Coronary artery (tissue), 2 donors: ENCODE data around the gene KATNB1.
"Not testable (repeated sequence)": the region's sequence is repeated elsewhere in the genome, so short reads cannot be mapped to it uniquely, and the experiment has no call there.

Source experiments
- DNase-seq: peaks from one replicate; pipeline ENCODE4 v3.0.0-alpha.2; 2017; ENCODE audit warnings: low spot score
- H3K27ac ChIP-seq, 2 donors: fragments of 200-600 bp; sonication (generic); one replicate each; pipeline ENCODE4 v1.5.1; 2016 to 2019
- H3K4me3 ChIP-seq: fragments of 200-600 bp; sonication (generic); 2 replicates; pipeline ENCODE4 v1.5.1; 2016; ENCODE audit warnings: mild to moderate bottlenecking, moderate library complexity
- CTCF ChIP-seq: fragments of 200-600 bp; sonication (generic); IDR thresholded peaks from one replicate; pipeline ENCODE4 v1.5.1; 2019; ENCODE audit warnings: antibody characterized with exemption

KATNB1 gene

GRCh38 chr16:57788951-57789350 is 53.4 kb downstream of the KATNB1 start:
- no peak overlapping the region for H3K27ac ChIP-seq
- no peak for TF ChIP-seq CTCF
- no peak overlapping the region for H3K4me3 ChIP-seq
- DNase-seq, result no peak

GRCh38 chr16:57791195-57791892 is 55.8 kb downstream of the KATNB1 start:
- DNase-seq, result no peak

GRCh38 chr16:57791893-57792461 is 56.4 kb downstream of the KATNB1 start:
- no peak overlapping the region for H3K4me3 ChIP-seq
- peak overlapping the region in 1 of 2 donors; percentile 30 for H3K27ac ChIP-seq
- DNase-seq, result no peak
- no peak for TF ChIP-seq CTCF

More at GRCh38 chr16:57791195-57791892, 55.8 kb downstream of the KATNB1 start:
- Histone ChIP-seq H3K27ac (peak overlapping the region in 1 of 2 donors; percentile 48), H3K4me3 (no peak overlapping the region)
- TF ChIP-seq CTCF, result no peak

GRCh38 chr16:57794849-57795430 is 59.4 kb downstream of the KATNB1 start:
- H3K4me3 ChIP-seq, result no peak overlapping the region
- no peak overlapping the region for H3K27ac ChIP-seq
- TF ChIP-seq CTCF, result no peak
- no peak for DNase-seq

GRCh38 chr16:57795431-57795878 is 59.9 kb downstream of the KATNB1 start:
- no peak for DNase-seq
- Histone ChIP-seq H3K27ac (no peak overlapping the region), H3K4me3 (no peak overlapping the region)
- no peak for TF ChIP-seq CTCF

GRCh38 chr16:57796014-57796413 is 60.4 kb downstream of the KATNB1 start:
- H3K4me3 ChIP-seq, H3K27ac ChIP-seq, DNase-seq: not testable (repeated sequence)

- no peak for TF ChIP-seq CTCF
- Histone ChIP-seq H3K27ac (peak overlapping the region in 1 of 2 donors; percentile 3), H3K4me3 (no peak overlapping the region)
- no peak for DNase-seq
Measured at GRCh38 chr16:57797216-57797525, 61.6 kb downstream of the KATNB1 start.
